ENCODE data around the gene ASTN2. TPM values are rescaled to one million over a fixed set of nuclear protein-coding genes. Genes with fewer than 3 reads are reported as not detected.

ASTN2 gene
- total and polyA plus RNA-seq, 9 of the 15 experiments (the other 6 are each of a cell fraction or from before 2014, with no cell fraction given), result 0.56 to 3.5 (median 1.9) TPM

DNA sequence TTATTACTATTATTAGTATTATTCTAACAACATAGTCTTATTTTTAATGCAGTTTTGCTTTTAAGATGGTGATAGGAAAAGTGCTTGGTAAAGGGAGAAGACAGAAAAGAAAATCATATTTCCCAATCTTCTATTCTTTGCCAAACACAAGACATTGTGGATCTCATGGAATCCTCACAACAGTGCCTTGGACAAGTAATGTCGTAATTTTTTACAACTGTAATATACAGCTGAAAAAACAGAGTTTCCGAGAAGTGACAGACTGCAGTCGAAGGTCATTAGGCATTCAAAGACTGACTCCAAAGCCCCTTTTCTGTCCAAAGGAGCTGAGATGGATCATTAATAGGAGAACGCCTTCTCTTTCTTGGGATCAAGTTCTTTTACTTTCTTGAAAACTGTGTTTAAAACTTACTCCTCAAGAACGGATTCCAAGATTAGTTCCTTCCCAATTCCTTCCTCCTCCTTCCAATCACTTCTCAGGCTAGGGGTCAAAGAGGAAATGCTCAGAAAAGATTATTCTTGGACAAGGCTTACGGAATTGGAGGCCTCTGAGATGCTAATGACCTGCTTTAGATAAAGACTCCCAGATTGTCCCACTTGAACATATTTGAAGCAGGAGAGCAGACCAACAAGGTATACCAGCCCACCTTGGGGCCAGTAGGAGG is 752.1 kb downstream of the ASTN2 start:
- no peak for FAIRE-seq
- ChIA-PET CTCF (ENCODE audit: low intra/inter-chr PET ratio) (no interaction called here), POLR2A (interaction anchor here (0.6 kb wide), 1 partner anchor 83 kb away, joined by 4 read pairs; no protein-coding TSS in a partner anchor)
- Histone ChIP-seq H3K27ac (ENCODE audit: extremely low read depth, low read depth, low read length) (no peak overlapping the region), H3K36me3 (ENCODE audit: control insufficient read depth, insufficient read depth, low read length) (no peaks in the 10 kb centered on the region), H4K20me1 (replicated peaks; ENCODE audit: control insufficient read depth, insufficient read depth, low read length) (no peaks in the 10 kb centered on the region), H3K4me1 (replicated peaks in 1 of 2; ENCODE audit: control insufficient read depth in 2 of 2, insufficient read depth in 2 of 2, low read length in 2 of 2) (no peaks in the 10 kb centered on the region), H3K4me3 (no peak overlapping the region), H3K4me2 (ENCODE audit: insufficient read depth, low read length) (no peak overlapping the region), H3K9ac (ENCODE audit: insufficient read depth in 1 of 2, low read depth in 2 of 2, low read length in 2 of 2) (no peak overlapping the region), H3K9me1 (ENCODE audit: control insufficient read depth, insufficient read depth, low read length) (no peaks in the 10 kb centered on the region), H3K79me2 (ENCODE audit: control insufficient read depth, insufficient read depth, low read length) (no peaks in the 10 kb centered on the region), H2AFZ (ENCODE audit: low read depth, low read length) (no peak overlapping the region), H3K9me3 (replicated peaks; ENCODE audit: control insufficient read depth, insufficient read depth, low read depth, low read length) (no peaks in the 10 kb centered on the region), H3K27me3 (ENCODE audit: control insufficient read depth in 2 of 2, insufficient read depth in 2 of 2, low read length in 2 of 2) (no peaks in the 10 kb centered on the region)
- TF ChIP-seq, protein P1, sequence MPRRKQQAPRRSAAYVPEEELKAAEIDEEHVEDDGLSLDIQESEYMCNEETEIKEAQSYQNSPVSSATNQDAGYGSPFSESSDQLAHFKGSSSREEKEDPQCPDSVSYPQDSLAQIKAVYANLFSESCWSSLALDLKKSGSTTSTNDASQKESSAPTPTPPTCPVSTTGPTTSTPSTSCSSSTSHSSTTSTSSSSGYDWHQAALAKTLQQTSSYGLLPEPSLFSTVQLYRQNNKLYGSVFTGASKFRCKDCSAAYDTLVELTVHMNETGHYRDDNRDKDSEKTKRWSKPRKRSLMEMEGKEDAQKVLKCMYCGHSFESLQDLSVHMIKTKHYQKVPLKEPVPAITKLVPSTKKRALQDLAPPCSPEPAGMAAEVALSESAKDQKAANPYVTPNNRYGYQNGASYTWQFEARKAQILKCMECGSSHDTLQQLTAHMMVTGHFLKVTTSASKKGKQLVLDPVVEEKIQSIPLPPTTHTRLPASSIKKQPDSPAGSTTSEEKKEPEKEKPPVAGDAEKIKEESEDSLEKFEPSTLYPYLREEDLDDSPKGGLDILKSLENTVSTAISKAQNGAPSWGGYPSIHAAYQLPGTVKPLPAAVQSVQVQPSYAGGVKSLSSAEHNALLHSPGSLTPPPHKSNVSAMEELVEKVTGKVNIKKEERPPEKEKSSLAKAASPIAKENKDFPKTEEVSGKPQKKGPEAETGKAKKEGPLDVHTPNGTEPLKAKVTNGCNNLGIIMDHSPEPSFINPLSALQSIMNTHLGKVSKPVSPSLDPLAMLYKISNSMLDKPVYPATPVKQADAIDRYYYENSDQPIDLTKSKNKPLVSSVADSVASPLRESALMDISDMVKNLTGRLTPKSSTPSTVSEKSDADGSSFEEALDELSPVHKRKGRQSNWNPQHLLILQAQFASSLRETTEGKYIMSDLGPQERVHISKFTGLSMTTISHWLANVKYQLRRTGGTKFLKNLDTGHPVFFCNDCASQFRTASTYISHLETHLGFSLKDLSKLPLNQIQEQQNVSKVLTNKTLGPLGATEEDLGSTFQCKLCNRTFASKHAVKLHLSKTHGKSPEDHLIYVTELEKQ (CRISPR knock-in tag; IDR thresholded peaks at IDR 0.05), result no peak
- no peak for TF ChIP-seq PHF20 (IDR thresholded peaks at IDR 0.05; ENCODE audit: partially characterized antibody)
- TF ChIP-seq, protein P2, sequence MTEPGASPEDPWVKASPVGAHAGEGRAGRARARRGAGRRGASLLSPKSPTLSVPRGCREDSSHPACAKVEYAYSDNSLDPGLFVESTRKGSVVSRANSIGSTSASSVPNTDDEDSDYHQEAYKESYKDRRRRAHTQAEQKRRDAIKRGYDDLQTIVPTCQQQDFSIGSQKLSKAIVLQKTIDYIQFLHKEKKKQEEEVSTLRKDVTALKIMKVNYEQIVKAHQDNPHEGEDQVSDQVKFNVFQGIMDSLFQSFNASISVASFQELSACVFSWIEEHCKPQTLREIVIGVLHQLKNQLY (CRISPR knock-in tag; conservative IDR thresholded peaks at IDR 0.05), result no peak
- no peak for TF ChIP-seq SMAD3 (CRISPR knock-in tag; conservative IDR thresholded peaks at IDR 0.05)
- no peak for TF ChIP-seq ARID1B (IDR thresholded peaks at IDR 0.05)
- TF ChIP-seq, protein P3, sequence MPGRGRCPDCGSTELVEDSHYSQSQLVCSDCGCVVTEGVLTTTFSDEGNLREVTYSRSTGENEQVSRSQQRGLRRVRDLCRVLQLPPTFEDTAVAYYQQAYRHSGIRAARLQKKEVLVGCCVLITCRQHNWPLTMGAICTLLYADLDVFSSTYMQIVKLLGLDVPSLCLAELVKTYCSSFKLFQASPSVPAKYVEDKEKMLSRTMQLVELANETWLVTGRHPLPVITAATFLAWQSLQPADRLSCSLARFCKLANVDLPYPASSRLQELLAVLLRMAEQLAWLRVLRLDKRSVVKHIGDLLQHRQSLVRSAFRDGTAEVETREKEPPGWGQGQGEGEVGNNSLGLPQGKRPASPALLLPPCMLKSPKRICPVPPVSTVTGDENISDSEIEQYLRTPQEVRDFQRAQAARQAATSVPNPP (IDR thresholded peaks at IDR 0.05; ENCODE audit: borderline replicate concordance, insufficient read depth, insufficient read length), result no peak
- no peak for TF ChIP-seq KHSRP (IDR thresholded peaks at IDR 0.05)
- no peak for TF ChIP-seq NRF1 (conservative IDR thresholded peaks at IDR 0.05 in 1 of 2, IDR thresholded peaks at IDR 0.05 in 1 of 2)
- no peak for TF ChIP-seq CCAR2 (IDR thresholded peaks at IDR 0.05; ENCODE audit: low read depth, low read length)
- no peak for TF ChIP-seq NCOA2 (IDR thresholded peaks at IDR 0.05; ENCODE audit: partially characterized antibody in 2 of 2)
- no peak for TF ChIP-seq FOXM1 (IDR thresholded peaks at IDR 0.05; ENCODE audit: low read depth)
- TF ChIP-seq FOXM1 (CRISPR knock-in tag; IDR thresholded peaks at IDR 0.05; ENCODE audit: low read depth), result no peak
- TF ChIP-seq, protein P4, sequence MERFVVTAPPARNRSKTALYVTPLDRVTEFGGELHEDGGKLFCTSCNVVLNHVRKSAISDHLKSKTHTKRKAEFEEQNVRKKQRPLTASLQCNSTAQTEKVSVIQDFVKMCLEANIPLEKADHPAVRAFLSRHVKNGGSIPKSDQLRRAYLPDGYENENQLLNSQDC (CRISPR knock-in tag; IDR thresholded peaks at IDR 0.05), result no peak
- no peak for TF ChIP-seq ZSCAN32 (CRISPR knock-in tag; IDR thresholded peaks at IDR 0.05)
- no peak for TF ChIP-seq CSDE1 (IDR thresholded peaks at IDR 0.05)
- TF ChIP-seq ZNF347 (CRISPR knock-in tag; IDR thresholded peaks at IDR 0.05; ENCODE audit: low read depth), result no peak
- no peak for TF ChIP-seq HDGF (IDR thresholded peaks at IDR 0.05)
- 3% methylated on average over 6 of the region's 6 CpGs for WGBS (ENCODE audit: insufficient coverage, low coverage, missing lambda C conversion rate)
- no TSS peak for BruUV-seq (replicated peaks)
- DNase-seq (ENCODE audit: extremely low read depth in 1 of 4, low spot score in 3 of 4), result no peak
- no peak for ATAC-seq
- in situ Hi-C loops (cut with MboI) (no loop called here), intact Hi-C loops (cut with micrococcal nuclease) (loop anchor here (5.0 kb wide), 1 partner anchor 90 kb away; no protein-coding TSS in a partner anchor)

Data from K562 (cell line).